Neural crest cell (in vitro differentiated cells): ENCODE results near the gene RASAL1. TPM values are rescaled to one million over a fixed set of nuclear protein-coding genes. Genes with fewer than 3 reads are reported as not detected.
A peak's percentile ranks its signal among the peaks of the same experiment; 100 is the strongest.

Experiments used
- DNase-seq: peaks from one replicate; pipeline ENCODE4 v3.0.0; 2021; ENCODE audit warnings: low read depth, mixed read lengths, low spot score
- H3K27ac Mint-ChIP-seq: one replicate; pipeline ENCODE4 v1.8.0; 2021; ENCODE audit warnings: mild to moderate bottlenecking, mixed read lengths; ENCODE audit not compliant: unreplicated experiment
- H3K27me3 Mint-ChIP-seq: 2 replicates; pipeline ENCODE4 v1.8.0; 2021; ENCODE audit warnings: low read depth, mild to moderate bottlenecking, mixed read lengths
- H3K36me3 Mint-ChIP-seq: 2 replicates; pipeline ENCODE4 v1.8.0; 2021; ENCODE audit warnings: low read depth, mild to moderate bottlenecking, mixed read lengths
- H3K4me1 Mint-ChIP-seq: 2 replicates; pipeline ENCODE4 v1.8.0; 2021; ENCODE audit warnings: mixed read lengths
- H3K4me3 Mint-ChIP-seq: one replicate; pipeline ENCODE4 v1.8.0; 2021; ENCODE audit warnings: mild to moderate bottlenecking, mixed read lengths
- H3K9me3 Mint-ChIP-seq: 2 replicates; pipeline ENCODE4 v1.8.0; 2021; ENCODE audit warnings: mixed read lengths
- CTCF ChIP-seq: fragments of 200-600 bp; sonication (generic); conservative IDR thresholded peaks from 2 replicates; pipeline ENCODE4 v1.5.0; 2021; ENCODE audit warnings: antibody characterized with exemption, mild to moderate bottlenecking
- total RNA-seq: library from RNA; stranded (reverse); gene quantifications from 2 replicates; pipeline ENCODE4 v1.2.1, GENCODE V29; 2021

Gene RASAL1
- total RNA-seq, 1 donor from 2014 or later: not detected

- Mint-ChIP-seq H3K27ac (peak overlapping the region; percentile 80), H3K9me3 (no peaks in the 10 kb centered on the region), H3K36me3 (no peaks in the 10 kb centered on the region), H3K27me3 (peaks cover 74% of the 10 kb centered on the region), H3K4me1 (peaks cover 9% of the 10 kb centered on the region), H3K4me3 (no peak overlapping the region)
- TF ChIP-seq CTCF: no peak
- DNase-seq: no peak
These were observed 60.4 kb downstream of the RASAL1 start for GRCh38 chr12:113075137-113075683.

- H3K4me1 Mint-ChIP-seq: peaks cover 9% of the 10 kb centered on the region
- no peaks in the 10 kb centered on the region for H3K9me3 Mint-ChIP-seq
- peaks cover 59% of the 10 kb centered on the region for H3K27me3 Mint-ChIP-seq
- DNase-seq: no peak
- H3K4me3 Mint-ChIP-seq: no peak overlapping the region
- no peaks in the 10 kb centered on the region for H3K36me3 Mint-ChIP-seq
- H3K27ac Mint-ChIP-seq: no peak overlapping the region
- no peak for TF ChIP-seq CTCF
These were observed 62.0 kb downstream of the RASAL1 start for GRCh38 chr12:113073586-113073985.

- H3K9me3 Mint-ChIP-seq: no peaks in the 10 kb centered on the region
- peaks cover 9% of the 10 kb centered on the region for H3K4me1 Mint-ChIP-seq
These were observed 63.4 kb downstream of the RASAL1 start for GRCh38 chr12:113072136-113072535.

GRCh38 chr12:113071135-113072112 lies 64.1 kb downstream of the RASAL1 start:
- Mint-ChIP-seq H3K36me3 (no peaks in the 10 kb centered on the region), H3K4me3 (no peak overlapping the region), H3K9me3 (no peaks in the 10 kb centered on the region), H3K27me3 (peaks cover 45% of the 10 kb centered on the region), H3K27ac (no peak overlapping the region), H3K4me1 (peaks cover 9% of the 10 kb centered on the region)
- DNase-seq: no peak
- no peak for TF ChIP-seq CTCF

More at GRCh38 chr12:113072136-113072535, 63.4 kb downstream of the RASAL1 start:
- H3K27me3 Mint-ChIP-seq: peaks cover 52% of the 10 kb centered on the region
- DNase-seq: no peak
- no peak overlapping the region for H3K4me3 Mint-ChIP-seq
- TF ChIP-seq CTCF: no peak
- no peaks in the 10 kb centered on the region for H3K36me3 Mint-ChIP-seq
- H3K27ac Mint-ChIP-seq: no peak overlapping the region

GRCh38 chr12:113070117-113070906 lies 65.2 kb downstream of the RASAL1 start:
- Mint-ChIP-seq H3K9me3 (no peaks in the 10 kb centered on the region), H3K27me3 (peaks cover 36% of the 10 kb centered on the region)

More at GRCh38 chr12:113070117-113070906, 65.2 kb downstream of the RASAL1 start:
- Mint-ChIP-seq H3K4me3 (no peak overlapping the region), H3K36me3 (no peaks in the 10 kb centered on the region), H3K4me1 (peaks cover 9% of the 10 kb centered on the region), H3K27ac (no peak overlapping the region)
- DNase-seq: no peak
- no peak for TF ChIP-seq CTCF
